GM23338 (cell line): ENCODE measurements around the gene ERN1.

ENCODE experiments used
- CTCF ChIP-seq, 2 experiments: fragments of 200-600 bp in 1 of 2; sonication (generic) in 1 of 2; conservative IDR thresholded peaks; 2 replicates each; pipeline versions ENCODE4 v1.5.1 to v1.6.1; 2016 to 2017; ENCODE audit warnings: antibody characterized with exemption in 2 of 2, low read depth in 2 of 2, mild to moderate bottlenecking in 2 of 2, moderate library complexity in 1 of 2
- REST ChIP-seq: IDR thresholded peaks from one replicate; pipeline ENCODE4 v1.6.1; 2018; ENCODE audit warnings: antibody characterized with exemption; ENCODE audit not compliant: unreplicated experiment

- TF ChIP-seq CTCF (conservative IDR thresholded peaks at IDR 0.05; ENCODE audit: low read depth in 2 of 2) (no peak), REST (no peak)
Observed at GRCh38 chr17:64077379-64077778, 52.6 kb downstream of the ERN1 start.
